Small intestine (tissue), 7 donors: ENCODE results near the gene BTRC. TPM values are rescaled to one million over a fixed set of nuclear protein-coding genes. Genes with fewer than 3 reads are reported as not detected.
"Not testable (repeated sequence)": the region's sequence is repeated elsewhere in the genome, so short reads cannot be mapped to it uniquely, and the experiment has no call there.

Source experiments
- DNase-seq, 2 donors: peaks; one replicate each; pipeline versions ENCODE4 v3.0.0 to v3.0.0-alpha.2; 2013
- FAIRE-seq: peaks from 2 replicates; lab custom pipeline; 2012; peaks lifted over from hg19 to GRCh38; lab: Jason Lieb, UNC
- H3K27ac ChIP-seq, 3 donors: one replicate each; pipeline ENCODE4 v1.5.1; 2013; ENCODE audit warnings: low read length in 2 of 3, mild to moderate bottlenecking in 2 of 3, control low read depth in 1 of 3, inconsistent platforms in 1 of 3, low read depth in 1 of 3, moderate library complexity in 1 of 3
- H3K27me3 ChIP-seq, 3 donors: one replicate each; pipeline ENCODE4 v1.6.1; 2013; ENCODE audit warnings: low read length in 3 of 3, inconsistent platforms in 1 of 3; ENCODE audit not compliant: control insufficient read depth in 3 of 3, insufficient read depth in 3 of 3
- H3K36me3 ChIP-seq, 3 donors: one replicate each; pipeline ENCODE4 v1.6.1; 2013; ENCODE audit warnings: low read length in 3 of 3, inconsistent platforms in 1 of 3, low read depth in 1 of 3, mild to moderate bottlenecking in 1 of 3, moderate library complexity in 1 of 3; ENCODE audit not compliant: control insufficient read depth in 3 of 3, insufficient read depth in 2 of 3
- H3K4me1 ChIP-seq, 3 donors: one replicate each; pipeline ENCODE4 v1.6.1; 2013; ENCODE audit warnings: low read length in 2 of 3, inconsistent platforms in 1 of 3, low read depth in 1 of 3, mild to moderate bottlenecking in 1 of 3, moderate library complexity in 1 of 3; ENCODE audit not compliant: control insufficient read depth in 3 of 3, insufficient read depth in 2 of 3
- H3K4me3 ChIP-seq, 3 donors: one replicate each; pipeline ENCODE4 v1.5.1; 2013; ENCODE audit warnings: low read length in 3 of 3, control low read depth in 1 of 3, inconsistent platforms in 1 of 3, low read depth in 1 of 3, mild to moderate bottlenecking in 1 of 3, moderate library complexity in 1 of 3
- H3K9me3 ChIP-seq, 2 donors: one replicate each; pipeline ENCODE4 v1.6.1; 2013; ENCODE audit warnings: low read depth in 1 of 2, low read length in 1 of 2; ENCODE audit not compliant: control insufficient read depth in 2 of 2, insufficient read depth in 1 of 2
- WGBS, 3 donors: extraction: QIAGEN DNeasy Blood & Tissue Kit; methylation state at CpG; one replicate each; pipeline ENCODE4 v1.1.7; 2013; 5-methylcytosine and 5-hydroxymethylcytosine counted together
- polyA plus RNA-seq, 4 donors: library from polyadenylated mRNA; stranded (reverse) in 3 of 4; unstranded in 1 of 4; fragments of 200-250 nt in 3 of 4; fragments of 120-200 nt in 1 of 4; gene quantifications; one replicate each; pipeline versions ENCODE4 v1.2.1 to v1.2.3, GENCODE V29; 2013
- donor health status: healthy with polysubstance abuse.
- donor health status: control.
- donor health status: control.
- donor health status: Bipolar disorder and iron deficiency.
- donor health status: healthy.

The BTRC gene
- polyA plus RNA-seq, 4 donors: 3.0 to 12.5 (median 4.9) TPM

DNA sequence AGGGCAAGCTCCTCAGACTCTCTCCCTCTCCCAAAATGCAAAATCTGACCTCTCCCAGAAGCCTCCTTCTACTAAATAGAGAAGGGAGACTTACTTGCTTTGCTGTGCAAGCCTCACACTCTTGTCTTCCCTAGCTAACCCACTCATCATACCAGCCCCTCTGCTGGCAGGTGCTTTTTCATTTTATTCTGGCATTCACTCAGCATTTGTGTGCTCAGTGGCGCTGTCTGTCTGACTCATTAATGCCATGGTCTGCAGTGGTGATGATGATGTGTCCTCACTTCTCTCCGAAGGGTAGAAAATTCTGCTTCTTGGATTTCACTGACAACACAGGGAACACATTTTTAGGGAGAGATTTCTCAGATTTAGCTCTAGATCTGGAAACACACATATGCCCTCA lies 22.0 kb upstream of the BTRC start:
- no peak overlapping the region for H3K27ac ChIP-seq
- WGBS, 3 donors: 66 to 88% (median 69%) methylated on average over 2 of the region's 2 CpGs
- FAIRE-seq (no peak), DNase-seq (no peak)
- no peaks in the 10 kb centered on the region for H3K36me3 ChIP-seq
- peaks cover 0 to 21% (median 6%) of the 10 kb centered on the region in 3 donors for H3K27me3 ChIP-seq
- H3K9me3 ChIP-seq: no peaks in the 10 kb centered on the region
- H3K4me3 ChIP-seq: no peak overlapping the region
- H3K4me1 ChIP-seq: no peaks in the 10 kb centered on the region

DNA sequence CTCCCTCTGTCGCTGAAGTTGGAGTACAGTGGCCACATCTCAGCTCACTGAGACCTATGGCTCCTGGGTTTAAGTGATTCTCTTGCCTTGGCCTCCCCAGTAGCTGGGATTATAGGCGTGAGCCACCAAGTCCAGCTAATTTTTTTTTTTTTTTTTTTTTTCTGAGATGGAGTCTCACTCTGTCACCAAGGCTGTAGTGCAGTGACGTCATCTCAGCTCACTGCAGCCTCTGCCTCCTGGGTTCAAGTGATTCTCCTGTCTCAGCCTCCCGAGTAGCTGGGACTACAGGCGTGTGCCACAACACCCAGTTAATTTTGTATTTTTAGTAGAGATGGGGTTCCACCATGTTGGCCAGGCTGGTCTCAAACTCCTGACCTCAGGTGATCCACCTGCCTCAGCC lies 19.7 kb upstream of the BTRC start:
- not testable (repeated sequence) for H3K27ac ChIP-seq, H3K9me3 ChIP-seq, DNase-seq, H3K4me1 ChIP-seq, H3K36me3 ChIP-seq, H3K4me3 ChIP-seq, FAIRE-seq
- peaks cover 0 to 21% (median 3%) of the 10 kb centered on the region in 3 donors for H3K27me3 ChIP-seq
- 79 to 88% (median 84%) methylated on average over 5 of the region's 5 CpGs for WGBS, 3 donors

DNA sequence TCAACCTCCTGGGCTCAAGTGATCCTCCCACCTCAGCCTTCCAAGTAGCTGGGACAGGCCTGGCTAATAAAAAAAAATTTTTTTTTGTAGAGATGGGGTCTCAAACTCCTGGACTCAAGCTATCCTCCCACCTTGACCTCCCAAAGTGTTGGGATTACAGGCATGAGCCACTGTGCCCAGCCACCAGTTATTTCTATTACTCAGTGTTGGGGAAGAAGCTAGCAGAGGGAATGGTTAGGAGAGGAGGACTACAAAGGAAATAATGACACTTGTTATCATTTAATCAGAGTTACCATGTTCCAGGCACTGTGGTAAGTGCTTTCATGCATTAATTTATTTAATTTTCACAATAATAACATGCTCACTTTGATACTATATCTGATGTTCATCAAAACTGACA lies 17.6 kb upstream of the BTRC start:
- FAIRE-seq: no peak
- H3K9me3 ChIP-seq: no peaks in the 10 kb centered on the region
- H3K4me3 ChIP-seq: no peak overlapping the region

DNA sequence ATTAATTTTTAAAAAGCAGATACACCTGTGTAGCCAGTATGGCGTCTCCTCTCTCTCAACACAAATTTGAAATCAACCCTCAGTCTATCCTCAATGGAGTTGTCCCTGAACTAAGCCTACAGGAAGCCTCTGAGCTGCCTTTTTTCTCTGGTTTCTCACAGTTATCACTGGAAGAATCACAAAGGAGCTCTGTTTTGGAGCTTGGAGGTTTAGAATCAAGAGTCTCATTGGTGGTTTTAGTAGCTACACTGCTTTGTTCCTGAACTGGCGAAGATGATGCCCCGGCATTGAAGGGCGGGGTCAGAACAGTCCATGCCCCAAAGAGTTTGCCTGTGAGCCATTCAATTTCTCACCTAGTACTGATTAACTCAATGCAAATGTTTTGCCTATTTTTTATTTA lies 16.1 kb upstream of the BTRC start:
- Histone ChIP-seq H3K36me3 (no peaks in the 10 kb centered on the region), H3K9me3 (no peaks in the 10 kb centered on the region), H3K4me1 (no peaks in the 10 kb centered on the region), H3K27me3 (peaks cover 0 to 3% (median 0%) of the 10 kb centered on the region in 3 donors), H3K4me3 (no peak overlapping the region), H3K27ac (no peak overlapping the region)
- DNase-seq (no peak), FAIRE-seq (no peak)
- 89 to 90% (median 89%) methylated on average over 4 of the region's 4 CpGs for WGBS, 3 donors

More for the DNA sequence above, 17.6 kb upstream of the BTRC start:
- Histone ChIP-seq H3K4me1 (no peaks in the 10 kb centered on the region), H3K27ac (no peak overlapping the region), H3K36me3 (no peaks in the 10 kb centered on the region), H3K27me3 (peaks cover 0 to 14% (median 0%) of the 10 kb centered on the region in 3 donors)
- DNase-seq: no peak

DNA sequence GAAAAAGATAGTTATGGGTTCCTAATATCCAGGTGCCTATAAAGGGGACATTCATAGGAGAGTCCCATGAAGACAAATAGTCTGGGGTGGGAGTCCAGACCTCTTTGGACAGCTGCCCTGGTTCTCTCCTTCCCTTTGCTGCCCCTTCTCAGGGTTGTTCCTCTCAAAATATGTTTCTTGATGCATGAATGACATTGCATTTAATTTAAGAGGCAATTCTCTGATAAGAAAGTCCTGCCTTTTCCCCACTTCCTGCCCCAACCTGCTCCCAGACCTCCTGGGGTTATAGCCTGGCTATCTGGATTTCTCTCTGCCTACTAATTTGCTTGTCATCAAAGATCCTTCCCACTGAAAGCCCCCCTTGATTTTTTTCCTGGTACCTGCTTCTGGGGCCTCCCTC lies 12.5 kb upstream of the BTRC start:
- Histone ChIP-seq H3K36me3 (no peaks in the 10 kb centered on the region), H3K27ac (no peak overlapping the region), H3K4me1 (no peaks in the 10 kb centered on the region), H3K9me3 (no peaks in the 10 kb centered on the region), H3K4me3 (no peak overlapping the region), H3K27me3 (peaks cover 0 to 3% (median 0%) of the 10 kb centered on the region in 3 donors)
- FAIRE-seq (no peak), DNase-seq (no peak)

DNA sequence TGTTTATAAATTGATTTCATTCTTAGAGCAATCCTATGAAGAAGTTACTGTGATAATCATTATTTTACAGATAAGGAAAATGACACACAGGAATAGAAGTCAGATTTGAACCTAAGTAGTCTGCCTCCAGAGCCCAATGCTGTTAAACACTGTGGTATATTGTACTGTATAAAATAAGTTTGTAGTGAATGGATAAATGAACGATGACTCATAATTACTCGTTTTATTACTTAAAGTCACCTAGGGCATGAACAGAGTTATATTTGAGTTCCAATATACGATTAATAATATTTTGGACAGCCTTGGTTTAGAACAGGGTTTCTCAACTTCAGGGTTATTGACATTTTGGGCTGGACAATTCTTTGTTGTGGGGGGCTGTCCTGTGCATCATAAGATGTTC lies 7.8 kb upstream of the BTRC start:
- Histone ChIP-seq H3K27ac (no peak overlapping the region), H3K4me3 (no peak overlapping the region), H3K27me3 (peaks cover 0 to 15% (median 0%) of the 10 kb centered on the region in 3 donors), H3K4me1 (no peaks in the 10 kb centered on the region), H3K9me3 (no peaks in the 10 kb centered on the region), H3K36me3 (no peaks in the 10 kb centered on the region)
- WGBS, 3 donors: 19 to 57% (median 37%) methylated on average over 3 of the region's 3 CpGs
- no peak for FAIRE-seq
- DNase-seq: peak in 1 of 2 donors; percentile 44

DNA sequence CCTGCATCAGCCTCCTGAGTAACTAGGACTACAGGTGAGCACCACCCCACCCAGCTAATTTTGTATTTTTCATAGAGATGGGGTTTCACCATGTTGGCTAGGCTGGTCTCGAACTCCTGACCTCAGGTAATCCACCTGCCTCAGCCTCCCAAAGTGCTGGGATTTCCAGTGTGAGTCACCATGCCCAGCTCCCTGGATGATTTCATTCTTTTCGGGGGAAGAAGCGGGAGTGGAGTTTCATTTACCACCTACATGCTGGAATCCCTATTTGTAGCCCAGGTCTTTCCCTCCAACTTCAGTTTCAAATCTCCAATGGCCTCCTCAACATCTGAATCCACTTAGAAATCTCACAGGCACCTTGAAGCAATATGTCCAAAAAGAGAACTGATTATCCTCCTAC lies 2.9 kb upstream of the BTRC start:
- H3K4me1 ChIP-seq: peaks cover 0 to 10% (median 0%) of the 10 kb centered on the region in 3 donors
- DNase-seq: no peak
- H3K4me3 ChIP-seq: no peak overlapping the region
- FAIRE-seq: no peak
- peaks cover 0 to 2% (median 0%) of the 10 kb centered on the region in 3 donors for H3K36me3 ChIP-seq
- WGBS, 3 donors: 67 to 91% (median 77%) methylated on average over 3 of the region's 3 CpGs
- no peaks in the 10 kb centered on the region for H3K9me3 ChIP-seq
- H3K27ac ChIP-seq: no peak overlapping the region
- peaks cover 0 to 13% (median 0%) of the 10 kb centered on the region in 3 donors for H3K27me3 ChIP-seq

DNA sequence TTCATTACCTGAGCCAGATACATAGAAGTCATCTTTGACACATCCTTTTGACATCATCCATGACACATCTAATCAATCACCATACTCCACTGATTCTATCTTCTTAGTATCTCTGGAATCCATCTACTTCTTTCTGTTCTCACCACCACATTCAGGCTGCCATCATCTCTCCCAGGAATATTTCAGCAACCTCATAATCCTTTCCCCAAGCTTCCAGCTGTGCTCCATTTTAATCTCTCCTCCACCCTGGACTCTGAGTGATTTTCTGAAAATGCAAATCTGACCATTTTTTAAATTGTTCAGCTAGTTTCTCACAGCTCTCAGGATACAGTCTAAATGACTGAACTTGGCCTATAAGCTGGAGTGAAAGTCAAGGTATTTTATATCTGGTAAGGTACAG lies 2.5 kb upstream of the BTRC start:
- Histone ChIP-seq H3K27ac (no peak overlapping the region), H3K36me3 (peaks cover 0 to 3% (median 0%) of the 10 kb centered on the region in 3 donors), H3K4me3 (no peak overlapping the region), H3K9me3 (no peaks in the 10 kb centered on the region), H3K4me1 (peaks cover 0 to 10% (median 0%) of the 10 kb centered on the region in 3 donors), H3K27me3 (peaks cover 0 to 13% (median 0%) of the 10 kb centered on the region in 3 donors)
- DNase-seq (no peak), FAIRE-seq (no peak)

DNA sequence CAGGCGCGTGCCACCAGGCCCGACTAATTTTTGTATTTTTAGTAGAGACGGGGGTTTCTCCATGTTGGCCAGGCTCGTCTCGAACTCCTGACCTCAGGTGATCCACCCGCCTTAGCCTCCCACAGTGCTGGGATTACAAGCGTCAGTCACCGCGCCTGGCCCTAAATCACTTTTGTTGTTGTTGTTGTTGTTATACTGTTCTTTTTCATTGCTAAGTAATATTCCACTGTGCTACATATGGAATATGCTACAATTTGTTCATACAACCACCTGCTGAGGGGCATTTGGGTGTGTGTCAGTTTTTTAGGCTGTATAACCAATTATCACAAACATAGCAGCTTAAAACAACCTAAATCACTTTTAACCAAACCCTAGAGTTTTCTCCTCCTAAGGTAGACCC lies 1.1 kb upstream of the BTRC start:
- not testable (repeated sequence) for H3K4me1 ChIP-seq, FAIRE-seq, H3K27ac ChIP-seq, DNase-seq, H3K36me3 ChIP-seq, H3K9me3 ChIP-seq, H3K4me3 ChIP-seq
- WGBS, 3 donors: 94 to 99% (median 98%) methylated on average over 10 of the region's 10 CpGs
- H3K27me3 ChIP-seq: peaks cover 0 to 13% (median 0%) of the 10 kb centered on the region in 3 donors
